Activated CD4-positive, alpha-beta T cell treated with anti-CD3 and anti-CD28 coated beads for 4 hours (primary cell): ENCODE results near the gene RAI2.

Experiments used
- DNase-seq, 2 donors: peaks; one replicate each; pipeline ENCODE4 v3.0.0-alpha.2; 2020

RAI2 gene

GRCh38 chrX:17774053-17774452, 87.0 kb downstream of the RAI2 start:
- DNase-seq: no peak

DNA sequence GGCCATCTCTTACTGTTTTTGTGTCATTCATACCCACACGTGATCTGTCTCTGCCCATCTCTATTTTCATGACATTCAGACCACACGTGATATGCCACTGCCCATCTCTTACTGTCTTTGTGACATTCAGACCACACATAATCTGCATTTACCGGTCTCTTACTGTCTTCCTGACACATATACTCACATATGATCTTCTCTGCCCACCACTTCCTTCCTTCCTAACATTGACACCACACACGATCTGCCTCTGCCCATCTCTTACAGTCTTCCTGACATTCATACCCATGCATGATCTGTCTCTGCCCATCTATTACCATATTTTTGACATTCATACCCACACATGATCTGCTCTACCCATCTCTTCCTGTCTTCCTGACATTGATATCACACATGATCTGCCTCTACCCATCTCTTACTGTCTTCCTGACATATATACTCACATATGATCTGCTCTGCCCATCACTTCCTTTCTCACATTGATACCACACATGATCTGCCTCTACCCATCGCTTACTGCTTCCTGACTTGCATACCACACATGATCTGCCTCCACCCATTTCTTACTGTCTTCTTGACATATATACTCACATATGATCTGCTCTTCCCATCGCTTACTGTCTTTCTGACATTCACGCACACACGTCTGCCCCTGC, 87.7 kb downstream of the RAI2 start:
- DNase-seq: no peak

DNA sequence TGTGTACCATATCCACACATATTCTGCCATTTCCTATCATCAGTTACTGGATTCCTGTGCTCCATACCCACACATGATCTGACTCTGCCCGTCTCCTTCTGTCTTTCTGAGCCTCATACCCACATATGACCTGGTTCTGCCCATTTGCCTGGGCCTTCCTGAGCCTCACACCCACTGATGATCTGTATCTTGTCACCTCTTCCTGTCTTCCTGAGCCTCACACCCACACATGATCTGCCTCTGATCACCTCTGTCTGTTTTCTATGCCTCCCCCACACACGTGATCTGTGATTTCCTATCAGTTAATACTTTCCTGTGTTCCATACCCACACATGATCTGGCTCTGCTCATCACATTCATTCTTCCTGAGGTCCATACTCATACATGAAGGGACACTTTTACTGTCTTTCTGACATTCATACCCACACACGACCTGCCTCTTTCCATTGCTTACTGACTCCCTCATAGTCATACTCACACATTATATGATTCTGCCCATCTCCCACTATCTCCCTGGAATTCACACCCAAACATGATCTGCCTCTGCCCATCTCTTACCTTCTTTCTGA, 91.3 kb downstream of the RAI2 start:
- peak; percentile 33 to 35 for DNase-seq

GRCh38 chrX:17768997-17769396, 92.1 kb downstream of the RAI2 start:
- DNase-seq: no peak

DNA sequence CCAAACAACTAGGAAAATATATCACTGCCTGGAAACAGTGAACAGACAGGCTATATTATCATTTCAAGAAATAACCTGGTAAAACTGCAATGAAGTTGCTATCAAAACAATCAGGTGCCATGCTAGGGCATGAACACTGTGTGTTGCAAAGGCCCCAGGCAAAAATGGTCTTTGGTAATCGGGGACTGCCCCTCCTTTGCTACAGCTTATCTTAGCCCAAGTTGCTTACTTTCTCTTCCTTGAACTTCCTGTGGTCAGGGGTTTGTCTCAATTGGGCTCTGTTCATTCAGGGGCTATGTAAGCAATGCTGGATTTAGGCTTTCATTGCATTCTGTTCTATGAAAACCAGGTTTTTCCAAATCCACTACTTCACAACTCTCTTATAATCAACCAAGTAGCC, 93.4 kb downstream of the RAI2 start:
- no peak for DNase-seq

GRCh38 chrX:17759990-17760389, 101.1 kb downstream of the RAI2 start:
- DNase-seq: no peak

GRCh38 chrX:17758382-17758781, 102.7 kb downstream of the RAI2 start:
- DNase-seq: no peak

- DNase-seq: no peak
Measured at GRCh38 chrX:17750436-17750835, 110.7 kb downstream of the RAI2 start.
